IPS DF 4.7 (cell line): ENCODE data around the gene HIVEP3.

Experiments
- DNase-seq: peaks from one replicate; pipeline ENCODE4 v3.0.0-alpha.2; 2013; ENCODE audit warnings: low spot score; ENCODE audit errors: extremely low read depth

Gene HIVEP3

DNA sequence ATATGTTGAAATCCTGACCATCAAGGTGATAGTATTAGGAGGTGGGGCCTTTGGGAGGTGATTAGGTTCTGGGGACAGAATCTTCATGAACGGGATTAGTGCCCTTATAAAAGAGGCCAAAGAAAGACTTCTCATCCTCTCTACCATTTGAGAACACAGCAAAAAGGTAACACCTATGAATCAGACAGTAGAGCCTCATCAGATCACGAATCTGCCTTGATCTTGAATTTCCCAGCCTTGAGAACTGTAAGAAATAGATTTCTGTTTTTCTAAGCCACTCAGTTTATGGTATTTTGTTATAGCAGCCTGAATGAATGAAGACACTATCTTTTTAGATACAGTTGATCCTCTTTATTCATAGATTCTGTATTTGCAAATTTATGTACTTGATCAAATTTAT, 227.3 kb downstream of the HIVEP3 start:
- DNase-seq = no peak

GRCh38 chr1:41690331-41690730, 228.4 kb downstream of the HIVEP3 start:
- no peak for DNase-seq

DNA sequence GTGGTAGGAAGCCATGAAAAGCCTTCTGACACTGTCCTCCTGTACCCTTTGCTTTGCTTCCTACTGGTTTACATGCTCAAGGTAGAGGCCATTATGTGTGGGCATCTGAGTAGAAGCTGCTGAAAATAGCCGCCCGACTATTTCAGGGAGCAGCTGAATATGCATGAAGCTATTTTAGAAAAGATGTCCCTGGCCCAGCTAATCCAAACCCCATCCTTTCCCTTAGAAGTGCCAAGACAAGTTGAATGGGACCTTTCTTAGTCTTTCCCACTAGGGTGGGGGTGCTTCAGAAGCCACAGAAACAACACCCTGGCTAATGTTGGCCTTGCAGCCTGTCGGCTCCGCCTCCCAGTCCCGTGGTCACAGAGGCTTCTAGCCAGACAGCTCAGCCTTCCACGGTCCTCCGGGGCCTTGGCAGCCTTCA, 229.2 kb downstream of the HIVEP3 start:
- no peak for DNase-seq

- no peak for DNase-seq
Observed at GRCh38 chr1:41689139-41689538, 229.6 kb downstream of the HIVEP3 start.

GRCh38 chr1:41687007-41687406, 231.7 kb downstream of the HIVEP3 start:
- DNase-seq = no peak

DNA sequence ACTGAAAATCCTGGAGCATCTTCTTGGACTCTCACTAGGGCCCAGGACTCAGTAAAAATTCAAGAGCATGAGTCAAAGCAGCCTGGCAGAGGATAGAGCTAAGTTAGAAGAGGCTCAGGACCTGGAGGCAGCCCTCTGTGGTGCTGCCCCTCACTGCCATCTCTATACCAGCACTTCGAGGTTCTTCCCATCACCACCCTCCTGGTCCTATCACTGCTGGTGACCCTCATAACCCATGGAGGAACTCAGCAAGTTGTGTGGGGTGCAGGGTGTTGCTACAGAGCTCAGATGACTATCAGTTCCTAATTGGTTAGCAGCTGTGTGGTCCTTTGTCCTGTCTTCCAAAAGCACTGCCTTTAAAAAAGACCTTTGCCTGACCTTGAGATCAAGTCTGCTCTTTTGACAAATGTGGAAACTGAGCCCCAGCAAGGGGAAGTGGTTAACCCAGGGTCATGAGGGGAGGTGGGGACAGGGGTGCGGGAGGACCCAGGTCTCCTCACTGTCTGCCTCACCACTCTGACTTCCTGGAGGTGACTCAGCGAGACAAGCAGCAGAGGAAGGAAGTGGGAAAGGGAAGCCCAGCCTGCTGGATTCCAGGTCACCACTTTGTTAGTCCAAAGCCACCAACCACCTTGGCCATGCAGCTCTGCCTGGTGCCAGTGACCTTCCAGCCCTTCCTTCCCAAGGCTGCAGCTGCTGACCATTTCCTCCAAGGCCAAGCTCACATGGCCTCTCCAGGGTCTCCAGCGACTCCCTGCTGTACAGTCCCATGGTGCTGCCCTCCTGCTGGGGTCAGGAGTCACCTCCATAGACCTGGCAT, 234.8 kb downstream of the HIVEP3 start:
- DNase-seq = no peak

DNA sequence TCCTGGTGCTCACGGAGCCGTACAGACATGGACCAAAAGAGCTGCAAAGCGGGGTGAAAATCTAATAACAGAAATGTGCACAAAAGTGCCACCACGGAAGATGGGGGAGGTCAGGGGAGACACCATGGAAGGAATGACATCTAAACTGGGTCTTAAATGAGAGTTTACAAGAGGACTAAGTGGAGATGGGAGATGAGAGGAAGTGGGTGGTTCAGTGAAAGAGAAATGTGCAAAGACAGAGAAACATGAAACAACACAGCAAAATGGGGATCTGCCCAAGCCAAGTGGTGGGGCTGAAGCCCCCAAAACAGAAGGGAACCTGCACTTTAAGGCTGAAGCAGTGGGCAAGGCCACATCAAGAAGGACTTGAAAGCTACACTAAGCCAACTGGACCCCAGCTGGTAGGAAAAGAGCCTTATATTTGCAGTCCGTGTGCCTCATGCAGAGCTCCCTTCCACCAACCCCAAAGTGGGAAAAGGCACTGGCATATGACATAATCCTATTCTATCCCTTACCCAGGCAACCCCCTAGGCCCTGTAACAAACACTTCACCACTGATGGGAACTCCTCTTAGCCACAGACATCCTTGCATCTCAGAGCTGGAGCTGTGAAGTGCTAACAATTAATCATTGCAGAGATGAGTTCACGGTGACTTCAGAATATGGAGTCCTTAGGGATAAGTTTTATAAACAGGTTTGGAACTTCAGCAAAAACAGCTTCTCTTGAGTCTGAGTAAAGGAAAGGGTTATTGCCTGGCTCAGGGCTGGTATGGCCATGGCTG, 235.7 kb downstream of the HIVEP3 start:
- no peak for DNase-seq

- DNase-seq = no peak
Observed at GRCh38 chr1:41682149-41682548, 236.6 kb downstream of the HIVEP3 start.

GRCh38 chr1:41681331-41682098, 237.2 kb downstream of the HIVEP3 start:
- DNase-seq = no peak

- DNase-seq = no peak
Observed at GRCh38 chr1:41679994-41680393, 238.7 kb downstream of the HIVEP3 start.

DNA sequence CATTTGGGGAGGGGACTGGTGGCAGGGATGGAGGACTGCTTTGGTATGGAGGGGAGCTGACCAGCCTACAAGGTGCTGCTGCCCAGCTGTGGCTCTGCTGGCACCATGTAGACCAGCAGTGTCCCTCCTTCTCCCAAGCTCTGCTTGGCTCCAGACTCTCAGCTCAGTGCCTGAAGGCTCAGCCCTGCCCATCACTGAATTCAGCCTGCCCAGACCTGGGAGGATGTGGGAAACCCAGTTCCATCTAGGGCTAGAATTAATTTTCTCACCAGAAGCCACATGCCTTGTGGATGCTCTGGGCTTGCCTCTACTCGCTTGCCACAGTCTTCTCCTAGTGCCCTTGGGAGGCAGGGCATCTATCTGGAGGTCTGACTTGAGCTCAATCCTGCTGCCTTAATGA, 239.2 kb downstream of the HIVEP3 start:
- DNase-seq = no peak

- no peak for DNase-seq
Observed at GRCh38 chr1:41678111-41678878, 240.4 kb downstream of the HIVEP3 start.

DNA sequence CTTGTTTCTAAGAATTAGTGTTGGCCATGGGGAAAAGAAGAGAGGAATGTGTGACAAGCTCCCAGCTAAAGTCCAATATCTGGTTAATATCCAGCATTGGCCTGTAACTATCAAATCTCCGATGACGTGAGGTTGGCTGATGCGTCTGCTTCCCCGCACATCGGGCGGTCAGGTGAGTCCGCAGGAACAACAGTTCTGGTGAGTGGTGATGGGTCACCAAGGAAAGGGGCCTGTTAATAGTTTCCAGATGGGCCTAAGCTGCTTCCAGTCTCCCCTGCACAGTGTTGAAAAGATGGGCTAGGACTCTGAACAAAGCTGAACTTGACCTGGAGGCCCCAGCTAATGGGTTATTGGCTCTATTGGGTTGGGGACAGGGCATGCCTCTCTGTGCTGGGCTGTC, 241.1 kb downstream of the HIVEP3 start:
- no peak for DNase-seq

DNA sequence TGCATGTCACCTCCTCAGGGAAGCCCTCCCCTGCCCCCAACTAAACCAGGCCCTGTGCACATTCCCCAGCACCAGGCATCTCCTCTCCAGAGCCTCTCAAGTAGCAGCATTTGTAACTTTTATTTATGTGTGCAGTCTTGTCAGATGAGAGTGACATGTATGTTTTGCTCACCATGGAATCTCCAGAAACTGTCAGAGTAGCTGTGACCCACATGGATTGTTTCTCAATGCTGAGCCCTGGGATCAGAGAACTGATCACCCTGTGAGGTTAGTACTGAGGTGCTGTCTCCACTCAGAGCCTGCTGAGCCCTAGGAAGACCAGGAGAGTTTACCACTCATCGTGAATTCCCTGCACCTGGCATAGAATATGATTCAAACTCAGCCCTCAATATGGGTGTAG, 243.3 kb downstream of the HIVEP3 start:
- no peak for DNase-seq

GRCh38 chr1:41674522-41674921, 244.2 kb downstream of the HIVEP3 start:
- no peak for DNase-seq

GRCh38 chr1:41673806-41674205, 244.9 kb downstream of the HIVEP3 start:
- DNase-seq = no peak

GRCh38 chr1:41673378-41673777, 245.3 kb downstream of the HIVEP3 start:
- no peak for DNase-seq

DNA sequence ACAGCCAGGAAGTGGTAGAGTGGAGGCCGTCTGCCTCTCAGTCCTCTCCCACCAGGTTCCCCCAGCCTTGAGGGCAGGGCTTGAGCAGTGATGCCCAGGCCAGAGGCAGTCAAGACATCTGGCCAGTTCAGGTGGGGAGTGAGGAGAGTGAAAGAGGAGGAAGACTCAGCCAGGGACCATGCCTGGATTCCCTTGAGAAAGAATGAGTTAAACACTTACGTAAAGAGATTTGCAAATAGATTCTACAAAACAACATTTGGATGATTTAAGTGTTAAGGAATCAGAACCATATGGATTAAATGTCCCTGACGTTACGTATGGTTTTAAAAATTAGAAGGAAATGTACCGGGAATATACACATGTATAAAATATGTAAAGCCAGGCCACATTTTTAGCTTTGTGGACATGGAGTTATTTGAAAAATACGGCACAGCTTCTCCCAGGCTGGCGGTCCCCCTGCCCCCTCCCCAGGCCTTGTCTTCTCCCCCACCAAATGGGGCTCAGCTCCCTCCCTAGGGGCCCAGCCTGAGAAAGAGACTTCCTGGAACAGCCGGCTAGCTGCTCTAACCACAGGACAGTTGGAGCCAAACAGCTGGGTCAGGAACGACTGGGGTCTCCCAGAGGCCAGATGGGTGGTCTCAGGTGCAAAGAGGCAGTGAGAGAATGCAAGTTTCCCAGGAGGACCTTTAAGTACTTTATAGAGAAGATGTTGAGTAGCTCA, 245.9 kb downstream of the HIVEP3 start:
- no peak for DNase-seq

GRCh38 chr1:41672173-41672572, 246.5 kb downstream of the HIVEP3 start:
- no peak for DNase-seq

DNA sequence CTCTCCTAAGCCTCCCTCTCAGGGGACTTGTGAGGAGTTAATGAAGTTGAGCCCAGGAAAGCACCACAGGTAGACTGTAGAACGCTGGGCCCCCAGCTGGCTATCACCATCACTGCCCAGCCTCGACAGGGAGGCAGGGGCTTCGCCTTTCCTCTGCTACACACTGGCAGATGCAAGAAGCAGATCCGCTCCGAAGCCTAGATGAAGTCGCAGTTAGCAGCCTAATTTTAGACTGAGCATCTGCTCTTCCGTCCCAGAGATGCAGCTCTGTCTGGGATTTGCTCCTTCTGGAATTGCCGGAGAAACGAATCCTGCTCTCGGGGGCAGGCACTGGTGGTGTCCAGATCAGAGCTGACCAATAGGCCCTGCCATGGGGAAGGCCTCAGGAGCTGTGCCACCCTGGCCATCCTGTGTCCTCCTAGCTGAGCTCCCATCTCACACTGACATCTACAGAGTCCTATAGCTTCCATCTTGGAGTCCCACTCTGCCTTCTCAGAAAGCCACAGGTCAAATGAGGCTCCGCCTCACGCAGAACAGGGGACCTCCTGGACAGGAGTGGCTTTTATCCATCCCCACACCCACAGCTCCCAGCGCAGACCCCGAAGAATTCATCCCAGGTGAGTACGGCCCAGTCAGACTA, 247.5 kb downstream of the HIVEP3 start:
- no peak for DNase-seq
